Omental fat pad (tissue), 4 donors: ENCODE results near the gene CELF5. TPM values are rescaled to one million over a fixed set of nuclear protein-coding genes. Genes with fewer than 3 reads are reported as not detected.

Experiments
- ATAC-seq: fragments of 150-250 bp; one replicate; pipeline ENCODE4 v1.9.1; 2016; ENCODE audit warnings: mild to moderate bottlenecking, moderate library complexity; ENCODE audit not compliant: low FRiP score
- DNase-seq: peaks from one replicate; pipeline ENCODE4 v3.0.0-alpha.2; 2019; ENCODE audit warnings: low spot score
- CTCF ChIP-seq, 3 donors: fragments of 450-650 bp; IDR thresholded peaks; one replicate each; pipeline ENCODE4 v1.5.1; 2016 to 2017; ENCODE audit warnings: antibody characterized with exemption in 3 of 3, mild to moderate bottlenecking in 3 of 3, moderate library complexity in 2 of 3
- total RNA-seq, 4 donors: library from RNA; depleted of rRNA; stranded (reverse); fragments of >200 nt; gene quantifications; one replicate each; pipeline ENCODE4 v1.1.0, GENCODE V29; 2016

The CELF5 gene
- total RNA-seq, 4 donors from 2014 or later = not detected

- TF ChIP-seq CTCF (IDR thresholded peaks at IDR 0.05) = no peak
- ATAC-seq (no peak), DNase-seq (no peak)
Observed at GRCh38 chr19:3238066-3238561, 13.7 kb downstream of the CELF5 start.

DNA sequence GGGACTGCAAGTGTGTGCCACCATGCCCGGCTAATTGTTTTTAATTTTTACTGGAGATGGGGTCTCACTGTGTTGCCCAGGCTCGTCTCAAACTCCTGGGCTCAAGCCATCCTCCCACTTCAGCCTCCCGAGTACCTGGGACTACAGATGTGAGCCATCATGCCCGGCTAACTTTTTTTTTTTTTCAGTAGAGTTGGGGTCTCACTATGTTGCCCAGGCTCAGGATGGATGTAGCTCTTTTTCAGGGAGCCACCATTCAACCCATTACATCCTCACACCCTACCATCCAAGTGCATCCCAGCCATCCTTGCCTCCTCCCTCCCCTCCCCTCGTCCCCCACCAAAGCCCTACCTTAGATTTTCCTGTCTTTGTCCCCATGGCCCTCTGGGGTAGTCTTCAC is 14.9 kb downstream of the CELF5 start:
- ATAC-seq = no peak
- DNase-seq = no peak
- no peak for TF ChIP-seq CTCF (IDR thresholded peaks at IDR 0.05)

GRCh38 chr19:3243819-3244700 is 19.6 kb downstream of the CELF5 start:
- no peak for TF ChIP-seq CTCF (IDR thresholded peaks at IDR 0.05)
- DNase-seq (no peak), ATAC-seq (no peak)

DNA sequence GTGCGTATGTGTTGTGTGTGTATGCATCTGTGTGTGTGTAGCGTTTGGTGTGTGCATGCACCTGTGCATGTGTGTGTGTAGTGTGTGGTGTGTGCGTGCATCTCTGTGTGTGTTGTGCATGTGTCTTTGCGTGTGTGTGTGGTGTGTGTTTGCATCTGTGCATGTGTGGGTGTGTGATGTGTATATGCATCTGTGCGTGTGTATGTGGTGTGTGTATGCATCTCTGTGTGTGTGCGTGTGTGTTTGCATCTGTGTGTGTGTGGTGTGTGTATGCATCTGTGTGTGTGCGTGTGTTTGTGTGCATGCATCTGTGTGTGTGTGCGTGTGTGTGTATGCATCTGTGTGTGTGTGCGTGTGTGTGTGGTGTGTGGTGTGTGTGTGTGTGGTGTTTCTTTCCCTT is 20.6 kb downstream of the CELF5 start:
- no peak for TF ChIP-seq CTCF (IDR thresholded peaks at IDR 0.05)
- no peak for ATAC-seq
- DNase-seq = no peak

GRCh38 chr19:3248728-3249326 is 24.4 kb downstream of the CELF5 start:
- ATAC-seq (no peak), DNase-seq (no peak)
- no peak for TF ChIP-seq CTCF (IDR thresholded peaks at IDR 0.05)

DNA sequence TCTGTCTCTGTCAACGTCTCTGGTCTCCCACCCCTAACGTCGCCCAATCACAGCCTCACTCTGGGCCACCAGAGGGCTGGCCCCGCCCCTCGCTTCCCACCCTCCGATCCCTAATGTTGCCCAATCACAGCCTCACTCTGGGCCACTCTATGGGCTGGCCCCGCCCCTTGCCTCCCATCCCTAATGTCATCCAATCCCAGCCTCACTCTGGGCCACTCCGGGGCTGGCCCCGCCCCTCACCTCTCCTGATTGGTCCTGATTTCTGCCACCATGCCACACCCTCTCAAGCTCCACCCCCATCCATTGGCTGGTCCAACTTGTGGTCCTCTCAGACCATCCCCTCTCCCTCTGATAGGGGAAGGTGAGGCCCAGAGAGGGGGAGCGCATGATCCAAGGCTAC is 24.9 kb downstream of the CELF5 start:
- no peak for DNase-seq
- ATAC-seq = no peak
- TF ChIP-seq CTCF (IDR thresholded peaks at IDR 0.05) = no peak
